Measurements from ENCODE around the gene RAB17.

RAB17 gene

GRCh38 chr2:237616734-237617586 is 26.4 kb upstream of the RAB17 start:
- TF ChIP-seq ZNF565 (CRISPR knock-in tag; conservative IDR thresholded peaks at IDR 0.05; ENCODE audit: low read depth) (no peak), ISL1 (CRISPR knock-in tag; IDR thresholded peaks at IDR 0.05) (peak; percentile 55)
- peak; percentile 85 for ATAC-seq

- TF ChIP-seq CSDC2 (CRISPR knock-in tag; IDR thresholded peaks at IDR 0.05) (no peak), ESRRG (CRISPR knock-in tag; IDR thresholded peaks at IDR 0.05) (no peak), ZNF565 (CRISPR knock-in tag; conservative IDR thresholded peaks at IDR 0.05; ENCODE audit: low read depth) (no peak), ZC3H10 (CRISPR knock-in tag; IDR thresholded peaks at IDR 0.05) (no peak), TCF4 (CRISPR knock-in tag; IDR thresholded peaks at IDR 0.05; ENCODE audit: borderline replicate concordance) (no peak), RARB (CRISPR knock-in tag; IDR thresholded peaks at IDR 0.05) (no peak), TSHZ2 (CRISPR knock-in tag; IDR thresholded peaks at IDR 0.05) (no peak), ARNTL (CRISPR knock-in tag; IDR thresholded peaks at IDR 0.05; ENCODE audit: borderline replicate concordance, low read depth) (no peak), CSRNP3 (CRISPR knock-in tag; IDR thresholded peaks at IDR 0.05) (no peak), PATZ1 (CRISPR knock-in tag; IDR thresholded peaks at IDR 0.05; ENCODE audit: borderline replicate concordance) (no peak), ZNF70 (CRISPR knock-in tag; IDR thresholded peaks at IDR 0.05) (no peak), BACH2 (CRISPR knock-in tag; IDR thresholded peaks at IDR 0.05; ENCODE audit: borderline replicate concordance) (no peak), SNAI2 (CRISPR knock-in tag; IDR thresholded peaks at IDR 0.05) (no peak)
- peak; percentile 38 for ATAC-seq
Measured at GRCh38 chr2:237616373-237616733, 25.8 kb upstream of the RAB17 start.

GRCh38 chr2:237615631-237616249 is 25.2 kb upstream of the RAB17 start:
- no peak; the same call in 1 of the 3 replicates for ATAC-seq
- no peak for TF ChIP-seq BACH2 (CRISPR knock-in tag; IDR thresholded peaks at IDR 0.05; ENCODE audit: borderline replicate concordance)
- TF ChIP-seq ZNF70 (CRISPR knock-in tag; IDR thresholded peaks at IDR 0.05), result no peak
- TF ChIP-seq ZNF8 (CRISPR knock-in tag; IDR thresholded peaks at IDR 0.05), result no peak
- no peak for TF ChIP-seq CSDC2 (CRISPR knock-in tag; IDR thresholded peaks at IDR 0.05)
- TF ChIP-seq ISL1 (CRISPR knock-in tag; IDR thresholded peaks at IDR 0.05), result no peak
- no peak for TF ChIP-seq TCF4 (CRISPR knock-in tag; IDR thresholded peaks at IDR 0.05; ENCODE audit: borderline replicate concordance)
- TF ChIP-seq RARB (CRISPR knock-in tag; IDR thresholded peaks at IDR 0.05), result no peak
- no peak for TF ChIP-seq CREB5 (CRISPR knock-in tag; IDR thresholded peaks at IDR 0.05; ENCODE audit: low read depth)
- no peak for TF ChIP-seq ESRRG (CRISPR knock-in tag; IDR thresholded peaks at IDR 0.05)
- no peak for TF ChIP-seq OSR1 (CRISPR knock-in tag; IDR thresholded peaks at IDR 0.05)
- TF ChIP-seq ZC3H10 (CRISPR knock-in tag; IDR thresholded peaks at IDR 0.05), result no peak
- no peak for TF ChIP-seq PPARA (CRISPR knock-in tag; IDR thresholded peaks at IDR 0.05; ENCODE audit: borderline replicate concordance)
- TF ChIP-seq ZFP30 (CRISPR knock-in tag; IDR thresholded peaks at IDR 0.05), result no peak

Measured in SK-N-SH treated with all-trans-retinoic acid at 6 μM for 48 hours (cell line).